NCI-H146 treated with DMSO at 0.1 percent for 48 hours (cell line): ENCODE data around the gene ASPDH.
A peak's percentile ranks its signal among the peaks of the same experiment; 100 is the strongest.

Source experiments
- DNase-seq: peaks from one replicate; lab custom pipeline; 2025; ENCODE audit not compliant: unreplicated experiment; lab: John Stamatoyannopoulos, UW

The ASPDH gene

DNA sequence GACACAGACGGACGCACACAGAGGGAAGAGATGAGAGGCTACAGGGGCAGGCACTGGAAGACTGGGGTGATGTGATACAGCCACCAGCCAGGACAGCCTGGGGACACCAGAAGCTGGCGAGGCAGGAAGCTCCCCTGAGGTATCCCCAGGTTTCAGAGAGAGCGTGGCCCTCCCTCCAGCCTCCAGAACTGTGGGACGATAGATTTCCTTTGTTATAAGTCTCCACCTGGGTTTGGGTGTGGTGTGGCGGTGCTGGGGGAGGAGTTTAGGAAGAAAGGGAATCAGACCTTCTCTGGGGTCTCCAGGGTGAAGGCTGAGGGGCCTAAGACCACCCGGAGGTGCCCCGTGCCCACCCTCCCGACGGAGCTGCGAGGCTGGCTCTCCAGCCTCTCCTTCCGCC lies 2.7 kb upstream of the ASPDH start:
- no peak for DNase-seq

DNA sequence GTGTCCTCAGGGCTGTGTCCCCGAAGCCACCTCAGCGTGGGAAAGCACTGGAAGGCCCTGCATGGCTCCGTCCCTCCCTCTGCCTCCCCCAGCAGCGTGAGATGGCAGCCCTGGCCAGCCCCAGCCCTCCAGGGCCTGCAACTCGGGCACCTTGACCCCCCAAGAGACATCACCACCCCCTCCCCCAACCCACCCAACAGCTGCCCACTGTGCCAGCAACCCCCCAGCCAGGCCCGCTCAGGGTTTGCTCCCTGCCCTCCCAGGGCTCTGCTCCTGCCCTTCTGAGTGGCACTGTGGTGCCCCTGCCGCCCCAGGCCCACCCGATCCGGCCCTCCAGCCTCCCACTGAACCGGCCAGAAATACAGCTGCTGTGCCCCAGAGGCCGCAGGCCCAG lies 1.5 kb upstream of the ASPDH start:
- no peak for DNase-seq

DNA sequence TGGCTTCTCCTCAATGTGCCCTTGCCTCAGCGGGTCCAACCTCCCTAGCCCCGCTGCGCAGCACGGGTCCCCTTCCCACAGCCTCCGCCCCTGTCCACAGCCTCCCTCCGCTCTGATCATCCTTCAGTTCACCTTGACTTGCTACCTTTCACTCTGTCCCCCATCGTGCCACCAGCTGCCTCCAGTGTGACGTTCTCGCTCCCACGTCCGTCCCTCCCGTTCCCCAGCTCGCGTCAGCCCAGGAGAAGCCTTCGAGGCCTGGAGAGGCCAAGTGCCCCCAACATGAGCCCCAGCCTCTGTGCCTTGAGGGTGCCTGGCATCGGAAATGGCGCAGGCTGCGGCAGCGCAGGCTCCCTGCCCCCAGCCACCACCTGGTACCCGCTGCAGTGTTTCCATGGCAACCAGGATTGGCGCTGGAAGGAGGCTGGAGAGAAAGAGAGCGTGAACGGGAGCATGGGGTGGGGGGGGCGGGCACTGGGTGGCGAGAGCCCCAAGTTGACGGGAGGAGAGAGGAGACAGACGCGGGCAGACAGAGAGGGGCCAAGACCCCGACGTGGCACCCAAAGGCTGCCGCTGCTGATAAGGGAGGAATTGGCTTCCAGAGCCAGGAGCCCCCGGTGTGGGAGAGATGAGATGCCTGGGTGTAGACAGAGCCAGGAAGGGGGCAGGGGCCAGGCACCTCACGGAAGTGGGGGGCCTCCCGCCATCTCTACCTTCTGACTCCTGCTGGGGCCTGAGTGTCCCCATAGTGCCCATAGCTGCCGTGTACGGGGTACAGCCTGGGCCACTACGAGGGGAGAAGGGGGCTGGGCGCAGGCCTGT lies 844 bp upstream of the ASPDH start:
- DNase-seq = peak; percentile 29

DNA sequence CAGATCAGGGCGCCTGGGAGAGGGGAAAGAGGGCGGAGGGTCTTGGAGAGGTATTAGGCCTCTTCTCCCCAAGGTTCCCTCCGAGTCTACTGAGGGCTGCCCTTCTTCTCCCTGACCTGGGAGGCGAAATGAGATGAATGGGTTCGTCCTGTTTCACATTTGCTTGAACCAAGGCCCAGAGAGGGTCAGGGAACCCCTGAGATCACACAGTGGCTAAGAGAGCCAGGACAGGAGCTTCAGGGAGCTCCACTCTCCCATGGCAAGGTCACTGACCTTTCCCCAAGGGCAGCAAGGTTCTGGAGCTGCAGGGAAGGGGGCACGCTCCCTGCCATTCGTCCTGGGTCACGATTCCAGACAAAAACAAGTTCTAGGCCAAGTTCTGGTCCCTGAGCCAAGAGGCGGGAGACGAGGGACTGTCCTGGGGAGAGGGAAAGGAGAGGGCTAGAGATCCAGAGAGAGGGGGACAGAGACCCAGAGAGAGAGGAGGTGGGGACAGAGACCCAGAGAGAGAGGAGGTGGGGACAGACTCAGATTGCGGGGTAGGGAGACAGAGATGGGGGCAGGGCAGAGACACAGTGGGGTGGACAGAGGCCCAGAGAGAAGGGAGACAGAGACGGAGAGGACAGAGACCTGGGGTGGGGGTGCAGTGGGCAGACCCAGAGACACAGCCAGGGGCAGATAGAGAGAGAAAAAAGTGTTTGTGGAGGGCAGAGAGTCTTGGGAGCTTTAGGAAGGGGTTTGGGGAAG lies 541 bp downstream of the ASPDH start:
- no peak for DNase-seq

DNA sequence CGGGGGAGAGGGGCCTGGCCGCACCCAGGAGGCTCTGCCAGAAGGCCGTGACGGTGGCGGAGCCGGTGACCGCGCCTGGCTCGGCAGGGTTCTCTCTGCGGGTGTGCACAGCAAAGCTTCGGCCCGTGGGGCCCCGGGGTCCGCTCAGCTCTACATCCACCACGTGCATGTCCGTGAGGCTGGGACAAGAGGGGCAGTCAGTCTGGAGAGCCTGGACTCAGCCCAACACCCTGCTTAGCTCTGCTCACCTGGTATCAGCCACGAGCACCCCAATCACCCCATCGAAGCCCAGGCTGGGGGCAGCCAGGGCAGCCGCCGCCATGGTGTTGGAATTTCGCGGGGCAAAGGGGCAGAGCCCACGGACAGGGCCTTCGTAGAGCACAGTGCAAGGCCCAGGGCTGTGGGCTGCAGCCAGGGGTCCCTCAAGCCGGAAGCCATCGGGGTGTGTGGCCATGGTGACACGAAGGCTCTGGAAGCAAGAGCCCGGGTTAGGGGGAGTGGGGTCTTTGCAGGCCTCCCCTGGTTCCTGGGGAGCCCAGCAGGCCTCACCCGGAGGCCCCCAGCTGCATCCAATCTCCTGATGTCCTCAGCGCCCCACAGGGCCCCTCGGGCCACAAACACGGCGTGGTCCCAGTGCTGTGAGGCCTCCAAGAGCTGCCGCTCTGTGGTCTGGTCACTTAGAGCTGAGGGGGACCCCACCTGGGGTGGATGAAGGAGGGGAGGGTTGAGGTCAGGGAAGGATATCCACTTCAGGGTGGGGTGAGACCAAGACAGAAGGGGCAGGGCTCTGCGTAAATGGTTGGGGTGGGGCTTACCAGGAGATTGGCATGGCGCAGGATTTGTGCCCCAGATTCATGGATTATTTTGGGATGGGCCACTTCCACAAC lies 1.4 kb downstream of the ASPDH start:
- no peak for DNase-seq

DNA sequence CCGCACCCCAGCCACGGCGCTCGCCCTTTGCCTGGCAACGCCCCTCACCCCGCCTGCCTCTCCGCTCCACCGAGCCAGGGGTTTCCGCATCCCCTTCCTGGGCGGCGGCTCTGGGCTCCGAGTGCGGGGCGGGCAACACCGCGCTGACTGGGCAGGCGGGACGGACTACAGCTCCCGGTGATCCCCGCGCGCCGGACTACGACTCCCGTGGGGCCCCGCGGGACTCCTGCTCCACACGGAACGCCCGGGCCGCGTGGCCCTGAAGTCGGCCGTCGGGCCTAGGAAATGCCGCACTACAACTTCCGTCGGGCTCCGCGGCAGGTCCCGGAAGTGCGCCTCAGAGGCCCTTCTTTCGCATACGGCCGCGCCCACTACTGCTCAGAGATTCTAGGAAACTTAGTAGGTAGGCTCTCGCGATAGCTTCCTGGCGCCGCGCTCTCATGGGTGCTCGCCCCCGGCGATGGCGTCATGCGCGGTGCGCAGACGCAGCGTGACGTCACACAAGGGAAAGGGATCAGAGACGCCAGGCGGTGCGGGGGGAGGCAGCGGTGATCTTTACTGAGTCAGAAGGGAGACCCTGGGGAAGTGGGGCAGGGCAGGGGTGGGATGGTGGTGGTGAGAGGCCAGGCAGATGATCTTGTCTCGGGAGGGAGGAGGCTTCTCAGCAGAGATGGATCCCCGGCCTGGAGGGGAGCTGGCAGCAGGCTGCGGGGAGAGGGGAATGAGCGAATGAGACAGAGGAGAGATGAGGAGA lies 2.5 kb downstream of the ASPDH start, which contains the start of gene JOSD2:
Gene JOSD2, minus strand, starts transcription at position 123 of the 754 bp plus-strand sequence. CDS start 760 bp downstream, outside the sequence.
- peak; percentile 98 for DNase-seq

DNA sequence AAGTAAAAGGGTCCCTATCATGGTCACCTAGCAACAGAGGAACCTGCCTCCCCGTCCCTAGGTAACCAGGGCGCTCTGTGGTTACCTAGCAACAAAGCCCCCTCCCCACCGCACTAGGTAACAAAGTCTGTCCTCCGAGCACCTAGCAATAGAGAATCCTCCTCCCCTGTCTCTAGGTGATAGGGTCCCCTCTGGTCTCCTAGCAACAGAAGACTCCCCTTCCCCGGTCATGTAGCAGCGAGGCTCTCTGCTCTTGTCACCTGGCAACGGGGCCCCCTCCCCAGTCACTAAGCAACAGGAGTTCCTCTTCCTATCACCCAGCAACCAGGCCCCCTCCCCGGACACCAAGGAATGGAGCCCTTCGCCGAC lies 3.0 kb downstream of the ASPDH start:
- peak; percentile 97 for DNase-seq

DNA sequence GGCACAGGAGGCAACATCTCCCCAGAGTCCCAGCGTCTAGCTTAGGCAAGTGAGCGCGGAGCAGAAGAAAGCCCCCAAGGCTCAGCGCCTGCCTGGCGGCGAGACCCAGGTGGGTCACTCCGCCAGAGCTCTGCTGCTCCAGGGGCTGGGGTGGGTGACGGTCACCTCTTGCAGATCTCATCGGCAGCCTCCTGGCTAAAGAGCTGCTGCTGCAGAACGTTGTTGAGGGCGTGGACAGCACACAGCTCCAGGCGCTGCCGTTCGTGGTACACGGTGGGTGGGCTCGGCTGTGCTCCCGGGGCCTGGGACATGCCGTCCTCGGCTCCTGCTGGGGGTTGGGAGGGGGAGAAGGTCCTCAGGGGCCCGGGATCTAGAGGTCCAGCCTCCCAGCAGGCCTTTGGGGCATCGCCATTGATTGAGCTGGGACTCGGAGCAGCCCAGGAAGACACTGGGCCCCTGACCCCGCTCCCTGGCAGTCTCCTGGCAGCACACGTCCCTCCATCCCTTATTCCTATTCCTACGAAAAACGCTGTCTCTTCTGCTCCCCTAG lies 3.5 kb downstream of the ASPDH start:
- DNase-seq = no peak

DNA sequence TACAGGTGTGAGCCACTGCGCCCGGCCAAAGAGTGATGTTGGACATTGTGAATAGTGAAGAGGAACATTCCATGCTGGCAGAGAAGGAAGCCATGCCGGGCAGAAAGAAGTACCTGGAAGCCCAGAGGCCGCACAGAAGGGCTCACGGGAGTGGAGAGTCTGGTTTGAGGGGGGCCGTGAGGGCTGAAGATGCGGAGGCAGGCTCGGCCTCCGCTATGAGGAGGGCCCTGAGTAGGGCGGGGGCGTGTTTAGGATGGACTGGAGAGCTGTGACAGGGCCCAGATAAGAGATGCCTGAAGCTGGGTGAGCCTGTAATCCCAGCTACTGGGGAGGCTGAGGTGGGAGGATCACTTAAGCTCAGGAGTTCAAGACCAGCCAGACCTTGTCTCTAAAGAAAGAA lies 4.3 kb downstream of the ASPDH start:
- no peak for DNase-seq

DNA sequence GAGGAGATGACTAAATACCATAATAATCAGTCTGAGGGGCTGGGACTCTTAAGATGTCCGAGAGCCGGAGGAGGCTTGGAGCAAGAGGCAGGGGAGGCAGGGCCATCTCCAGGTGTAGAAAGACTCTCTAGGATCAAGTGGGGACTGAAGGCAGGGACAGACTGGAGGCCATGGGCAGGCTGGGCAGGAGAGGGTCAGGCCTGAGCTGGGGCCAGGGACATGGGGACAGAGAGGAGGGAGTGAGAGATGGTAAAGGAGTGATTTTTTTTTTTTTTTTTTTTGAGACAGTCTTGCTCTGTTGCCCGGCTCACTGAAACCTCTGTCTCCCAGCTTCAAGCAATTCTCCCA lies 4.9 kb downstream of the ASPDH start:
- no peak for DNase-seq

DNA sequence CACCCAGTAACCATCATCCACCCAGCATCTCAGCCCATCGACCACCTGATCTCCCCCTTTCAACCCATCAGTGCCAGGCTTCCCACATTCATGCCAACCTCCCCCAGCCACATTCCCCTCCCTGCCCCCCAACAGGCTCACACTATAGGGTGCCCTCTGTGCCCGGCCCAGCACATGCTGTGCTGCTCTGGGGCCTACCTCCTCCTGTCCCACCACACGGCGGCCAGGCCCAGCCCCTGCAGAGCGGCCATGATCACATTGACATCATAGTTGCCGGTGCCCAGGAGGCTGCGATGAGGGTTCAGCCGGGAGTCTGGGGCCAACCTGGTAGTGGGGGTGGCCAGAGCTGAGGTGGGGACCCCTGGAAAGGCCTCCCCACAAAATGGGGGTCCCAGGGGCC lies 6.3 kb downstream of the ASPDH start:
- DNase-seq = no peak

DNA sequence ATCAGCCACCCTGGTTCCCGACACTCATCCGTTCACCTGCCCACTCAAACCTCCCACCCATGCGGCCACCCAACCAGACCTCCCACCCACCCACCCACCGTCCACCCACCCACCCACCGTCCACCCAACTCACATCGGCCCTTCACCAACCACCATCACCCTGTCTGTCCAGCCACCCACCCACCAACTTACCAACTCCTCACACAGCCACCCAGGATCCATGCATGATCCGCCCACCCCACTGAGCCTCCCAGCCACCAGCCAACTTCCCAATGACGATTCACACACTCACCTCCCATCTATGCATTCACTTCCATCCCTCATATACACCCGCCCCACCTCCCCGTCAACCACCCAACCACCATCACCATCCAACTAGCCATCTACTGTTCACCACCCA lies 7.0 kb downstream of the ASPDH start:
- no peak for DNase-seq

DNA sequence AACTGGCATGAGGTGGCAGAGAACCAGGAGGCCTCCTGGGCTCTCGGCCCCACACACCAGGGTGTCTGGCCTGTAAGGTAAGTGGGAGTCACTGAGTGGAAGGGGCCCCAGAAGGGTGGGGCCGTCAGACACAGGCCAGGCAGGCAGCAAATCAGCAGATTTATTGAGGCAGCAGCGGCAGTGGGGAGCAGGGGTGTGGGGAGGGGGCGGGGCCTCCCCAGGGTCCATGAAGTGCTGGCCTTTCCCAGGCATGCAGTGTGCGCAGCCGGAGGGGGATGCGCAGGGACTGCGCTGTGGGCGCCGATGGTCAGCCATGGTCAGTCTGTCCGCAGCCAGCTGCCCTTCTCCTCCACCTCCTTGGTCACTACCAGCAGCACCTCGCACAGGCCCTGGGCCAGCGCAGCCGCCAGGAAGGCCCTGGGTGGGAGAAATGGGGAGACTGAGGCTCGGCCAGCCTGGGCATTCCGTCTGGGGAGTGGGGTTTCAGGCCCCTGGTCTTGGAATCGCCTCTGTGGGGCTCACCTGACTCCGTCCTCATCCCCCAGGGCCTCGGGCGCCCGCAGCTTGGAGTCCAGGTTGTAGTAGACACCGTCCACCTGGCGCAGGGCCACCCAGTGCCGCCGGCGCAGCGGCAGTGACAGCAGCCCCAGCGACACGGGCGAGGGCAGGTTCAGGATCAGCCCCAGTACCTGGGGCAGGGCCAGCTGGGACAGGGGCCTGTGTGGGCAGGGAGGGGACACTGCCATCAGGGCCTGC lies 7.7 kb downstream of the ASPDH start:
- no peak for DNase-seq

DNA sequence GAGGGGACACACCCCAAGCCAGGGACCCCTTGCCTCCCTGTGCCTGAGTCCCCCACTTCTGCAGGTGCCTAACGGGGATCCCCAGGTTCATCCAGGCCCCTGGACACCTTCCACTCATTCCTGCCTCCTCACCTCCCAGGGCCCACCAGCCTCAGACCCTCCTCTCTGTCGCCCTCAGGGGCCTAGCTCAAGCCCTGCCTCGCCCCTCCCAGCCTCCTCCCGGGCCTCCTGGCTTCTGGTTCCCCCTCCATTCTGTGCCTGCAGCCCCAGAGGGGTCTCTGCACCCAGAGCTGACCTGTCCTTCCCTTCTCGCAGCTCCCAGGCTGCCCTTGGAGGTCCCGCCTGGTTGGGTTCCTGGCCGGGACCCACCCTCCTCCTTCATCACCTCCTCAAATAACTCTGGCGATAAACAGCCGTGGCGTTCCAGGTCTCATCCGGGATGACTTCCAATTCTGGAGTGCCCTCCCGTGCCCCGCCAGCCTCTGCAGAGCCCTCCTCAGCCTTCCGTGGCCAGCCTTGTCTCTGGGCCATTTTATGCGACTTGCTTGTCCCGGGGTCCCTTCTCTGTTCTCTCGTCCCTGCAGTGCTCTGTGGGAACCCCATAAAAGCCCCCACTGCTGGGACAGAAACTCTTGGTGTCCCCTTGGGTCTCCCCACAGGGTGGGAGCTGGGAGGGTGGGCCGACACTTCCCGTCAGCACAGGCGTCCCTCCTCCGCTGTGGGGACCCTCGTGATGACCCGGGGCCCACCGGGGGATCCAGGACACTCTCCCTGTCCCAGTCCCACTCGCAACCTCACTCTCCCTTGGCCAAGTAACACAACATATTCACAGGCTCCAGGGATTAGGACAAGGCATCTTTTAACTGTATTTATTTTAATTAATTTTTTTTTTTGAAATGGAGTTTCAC lies 11.9 kb downstream of the ASPDH start:
- no peak for DNase-seq

DNA sequence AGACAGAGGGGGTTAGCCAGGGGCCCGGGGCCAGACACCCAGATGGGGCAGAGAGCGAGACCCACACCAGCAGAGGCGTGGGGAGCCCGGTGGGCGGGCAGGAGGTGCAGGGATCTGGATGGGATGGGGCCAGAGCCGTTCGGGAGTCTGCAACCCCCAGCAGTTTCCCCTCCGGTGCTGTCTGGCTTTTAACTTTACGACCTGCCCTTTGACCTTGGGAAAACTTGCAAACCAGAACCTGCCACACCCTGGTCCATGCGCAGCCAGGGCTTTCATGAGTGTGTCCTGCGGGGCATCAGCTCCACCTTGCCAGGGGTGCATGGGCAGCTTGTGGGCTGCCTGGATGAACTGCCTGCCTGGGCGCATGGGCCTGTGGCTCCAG lies 12.5 kb downstream of the ASPDH start:
- no peak for DNase-seq

DNA sequence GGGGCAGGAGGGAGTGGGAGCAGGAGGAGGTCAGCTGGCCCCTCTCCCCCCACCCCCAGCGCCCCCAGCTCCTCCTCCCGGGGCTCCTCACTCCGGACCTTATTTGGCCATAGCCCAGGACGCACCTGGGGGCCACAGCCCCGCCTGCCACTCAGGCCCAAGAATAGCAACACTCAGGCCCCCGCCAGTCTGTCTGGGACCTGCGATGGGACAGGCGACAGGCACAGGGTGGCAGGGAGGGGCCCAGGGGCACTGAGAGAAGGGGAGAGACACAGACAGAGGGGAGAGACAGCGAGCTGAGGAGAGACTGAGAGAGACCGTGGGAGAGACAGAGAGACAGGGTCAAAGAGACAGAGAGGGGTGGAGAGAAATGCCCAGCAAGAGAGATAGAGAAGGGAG lies 13.0 kb downstream of the ASPDH start:
- no peak for DNase-seq

DNA sequence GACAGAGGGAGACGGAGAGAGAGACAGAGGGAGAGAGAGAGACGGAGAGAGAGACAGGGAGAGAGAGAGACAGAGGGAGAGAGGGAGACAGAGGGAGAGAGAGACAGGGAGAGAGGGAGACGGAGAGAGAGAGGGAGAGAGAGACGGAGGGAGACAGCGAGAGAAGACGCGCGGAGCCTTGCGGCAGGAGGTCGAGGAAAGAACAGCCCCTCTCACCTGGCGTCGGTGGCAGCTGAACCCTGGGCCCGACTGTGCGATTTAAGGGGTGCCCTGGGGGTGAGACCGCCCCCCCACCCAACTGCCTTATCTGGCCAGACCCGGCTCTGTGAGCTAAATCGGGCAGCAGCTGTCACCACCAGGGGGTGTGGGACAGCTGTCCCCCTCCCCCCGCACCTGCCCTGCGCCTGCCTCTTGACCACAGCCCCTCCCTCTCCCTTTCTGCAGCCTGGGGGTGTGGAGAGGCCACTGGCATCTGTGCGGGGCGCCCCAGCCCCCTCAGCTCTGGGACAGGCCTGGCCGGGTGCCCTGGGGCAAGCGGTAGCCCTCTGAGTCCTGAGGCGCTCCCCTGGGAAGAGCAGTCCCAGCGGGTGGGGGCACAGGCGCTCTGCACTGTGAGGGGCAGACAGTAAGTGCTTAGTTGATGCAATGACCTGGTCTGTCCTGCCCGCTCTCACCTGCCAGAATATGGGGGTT lies 13.5 kb downstream of the ASPDH start:
- DNase-seq = peak; percentile 62
